22Rv1 (cell line): Measurements from ENCODE around the gene ADRM1.

Experiments
- H3K27ac ChIP-seq: fragments of 450-650 bp; 2 replicates; pipeline ENCODE4 v1.5.1; 2017
- ZFX ChIP-seq: fragments of 450-650 bp; IDR thresholded peaks from 2 replicates; pipeline ENCODE4 v1.6.1; 2017; ENCODE audit warnings: antibody characterized with exemption, borderline replicate concordance
- TF ChIP-seq, protein P1 (sequence below): fragments of 450-650 bp; IDR thresholded peaks from 2 replicates; pipeline ENCODE4 v1.5.1; 2017; ENCODE audit warnings: mild to moderate bottlenecking

Gene ADRM1

DNA sequence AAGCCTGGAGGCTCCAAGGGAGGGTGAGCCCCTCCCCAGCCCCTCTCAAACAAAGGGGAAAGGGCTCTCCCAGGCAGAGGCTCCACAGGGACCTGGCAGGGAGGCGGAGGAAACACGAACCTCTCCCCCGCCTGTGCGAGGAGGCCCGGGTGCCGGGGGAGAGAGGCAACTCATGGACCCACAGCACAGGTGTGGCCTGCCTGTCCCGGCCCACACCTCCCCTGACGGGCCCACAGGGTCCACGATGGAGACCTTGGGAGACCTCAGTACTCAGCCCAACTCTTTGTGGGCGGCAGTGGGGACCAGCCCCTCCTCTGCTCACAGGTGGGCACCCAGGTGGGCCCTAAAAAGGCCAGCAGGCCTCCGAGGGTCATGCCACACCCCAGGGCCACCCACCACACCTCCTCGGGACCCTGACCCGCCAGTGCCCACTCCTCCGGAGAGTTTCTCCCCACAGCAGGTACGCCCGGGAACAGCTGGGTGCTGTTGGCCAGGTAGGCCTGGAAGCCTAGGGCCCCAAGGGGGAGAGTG, 52.1 kb downstream of the ADRM1 start:
- TF ChIP-seq ZFX: no peak
- TF ChIP-seq, protein P1, sequence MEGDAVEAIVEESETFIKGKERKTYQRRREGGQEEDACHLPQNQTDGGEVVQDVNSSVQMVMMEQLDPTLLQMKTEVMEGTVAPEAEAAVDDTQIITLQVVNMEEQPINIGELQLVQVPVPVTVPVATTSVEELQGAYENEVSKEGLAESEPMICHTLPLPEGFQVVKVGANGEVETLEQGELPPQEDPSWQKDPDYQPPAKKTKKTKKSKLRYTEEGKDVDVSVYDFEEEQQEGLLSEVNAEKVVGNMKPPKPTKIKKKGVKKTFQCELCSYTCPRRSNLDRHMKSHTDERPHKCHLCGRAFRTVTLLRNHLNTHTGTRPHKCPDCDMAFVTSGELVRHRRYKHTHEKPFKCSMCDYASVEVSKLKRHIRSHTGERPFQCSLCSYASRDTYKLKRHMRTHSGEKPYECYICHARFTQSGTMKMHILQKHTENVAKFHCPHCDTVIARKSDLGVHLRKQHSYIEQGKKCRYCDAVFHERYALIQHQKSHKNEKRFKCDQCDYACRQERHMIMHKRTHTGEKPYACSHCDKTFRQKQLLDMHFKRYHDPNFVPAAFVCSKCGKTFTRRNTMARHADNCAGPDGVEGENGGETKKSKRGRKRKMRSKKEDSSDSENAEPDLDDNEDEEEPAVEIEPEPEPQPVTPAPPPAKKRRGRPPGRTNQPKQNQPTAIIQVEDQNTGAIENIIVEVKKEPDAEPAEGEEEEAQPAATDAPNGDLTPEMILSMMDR: no peak
- H3K27ac ChIP-seq: no peak overlapping the region

DNA sequence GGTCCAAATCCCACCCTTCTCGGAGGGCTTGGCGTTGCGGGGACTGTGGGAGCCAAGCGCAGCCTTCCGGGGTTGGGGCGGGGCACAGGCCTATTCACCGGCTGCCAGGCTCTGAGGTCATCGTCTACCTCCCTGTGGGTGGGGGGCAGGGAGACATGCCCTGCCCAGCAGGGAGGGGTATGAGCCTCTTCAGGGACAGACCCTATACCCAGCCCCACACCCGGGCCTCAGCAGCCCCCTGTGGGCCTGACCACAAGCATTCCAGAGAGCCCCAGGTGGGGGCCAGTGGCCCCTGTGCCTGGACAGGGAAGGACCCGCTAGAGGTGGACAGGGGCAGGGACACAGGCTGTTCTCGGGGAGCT, 52.7 kb downstream of the ADRM1 start:
- TF ChIP-seq, protein P1: no peak
- no peak for TF ChIP-seq ZFX
- H3K27ac ChIP-seq: no peak overlapping the region

DNA sequence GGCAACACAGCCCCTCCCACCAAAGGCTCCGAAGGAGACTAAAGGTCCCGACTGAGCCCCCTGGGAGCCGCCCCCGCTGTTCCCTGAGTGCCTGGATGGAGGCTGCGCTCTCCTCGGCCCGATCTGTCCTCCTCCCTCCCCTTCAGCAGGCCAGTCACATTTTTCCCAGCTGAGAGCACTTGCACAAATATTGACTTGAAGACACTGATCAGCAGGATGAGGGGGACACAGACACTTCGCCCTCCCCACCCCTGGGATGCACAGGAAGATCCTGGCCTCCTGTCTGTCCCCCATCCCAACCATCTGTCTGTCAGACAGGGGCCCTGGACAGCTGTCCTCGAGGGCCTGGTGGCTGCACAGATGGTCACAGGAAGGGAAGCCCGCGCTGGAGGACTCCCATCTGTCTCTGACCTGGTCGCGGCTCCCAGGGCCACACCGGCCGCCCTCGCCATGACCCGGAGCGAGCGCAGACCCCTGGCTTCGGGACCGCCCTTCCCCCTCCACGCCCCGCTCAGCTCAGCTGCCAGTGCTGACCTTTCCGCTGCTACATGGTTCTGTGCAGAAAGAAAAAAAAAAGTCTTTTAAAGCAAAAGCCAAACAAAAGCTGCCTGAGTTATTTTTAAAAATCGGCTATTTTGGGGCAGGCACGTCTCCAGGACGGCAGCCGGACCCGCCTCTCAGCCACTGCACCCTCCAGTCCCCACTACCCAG, 53.2 kb downstream of the ADRM1 start:
- no peak overlapping the region for H3K27ac ChIP-seq

DNA sequence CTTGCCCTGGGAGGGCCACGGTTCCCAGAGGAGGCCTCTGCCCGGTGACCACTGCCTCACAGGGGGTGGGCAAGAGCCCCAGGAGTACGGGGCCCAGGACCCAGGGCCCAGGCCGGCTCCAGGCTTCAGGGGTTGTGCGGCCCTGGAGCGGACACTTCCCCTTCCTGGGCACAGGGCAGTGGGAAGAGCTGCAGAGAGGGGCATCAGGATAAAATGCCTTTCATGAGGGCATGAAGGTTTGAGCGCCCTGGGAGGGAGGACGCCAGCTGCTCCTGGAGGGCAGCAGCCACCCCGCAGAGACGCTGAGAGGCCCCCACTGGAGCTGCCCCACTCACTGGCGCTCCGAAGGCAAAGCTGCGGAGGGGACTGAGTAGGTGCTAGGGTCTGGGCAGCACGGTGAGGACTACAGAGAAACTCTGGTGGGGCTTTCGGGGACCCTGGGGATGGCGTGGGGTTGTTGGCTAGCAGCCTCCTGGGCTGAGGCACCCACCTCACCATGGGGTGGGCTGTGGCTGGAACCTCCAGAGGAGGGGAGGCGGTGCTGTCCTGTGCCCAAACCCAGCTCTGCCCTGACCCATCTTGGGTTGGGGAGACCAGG, 53.9 kb downstream of the ADRM1 start:
- TF ChIP-seq ZFX: no peak
- TF ChIP-seq, protein P1: no peak
- no peak overlapping the region for H3K27ac ChIP-seq

More for the DNA sequence above, 53.2 kb downstream of the ADRM1 start:
- TF ChIP-seq, protein P1: no peak
- no peak for TF ChIP-seq ZFX

DNA sequence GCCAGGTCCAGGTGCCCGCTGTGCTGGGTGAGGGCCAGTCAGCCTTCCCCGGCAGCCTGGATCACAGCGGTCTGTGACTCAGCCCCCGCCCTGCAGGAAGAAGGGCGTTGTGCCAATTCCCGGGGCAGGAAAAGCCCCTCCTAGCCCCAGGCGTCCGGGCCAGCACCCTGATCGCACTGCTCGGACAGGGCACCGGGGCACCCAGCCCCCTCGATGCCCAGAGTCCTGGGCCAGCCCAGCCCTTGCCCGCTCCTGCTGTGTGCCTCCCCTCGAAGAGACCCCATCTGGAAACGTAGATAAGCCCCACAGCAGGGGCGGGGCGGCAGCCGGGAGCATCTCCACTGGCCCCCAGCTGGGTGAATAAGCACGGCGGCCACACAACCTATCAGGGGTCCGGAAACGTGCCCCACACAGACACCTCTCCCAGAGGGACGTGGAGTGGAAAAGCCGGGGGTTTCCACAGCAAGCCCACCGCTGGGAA, 54.4 kb downstream of the ADRM1 start:
- TF ChIP-seq, protein P1: no peak
- no peak for TF ChIP-seq ZFX
- H3K27ac ChIP-seq: no peak overlapping the region

DNA sequence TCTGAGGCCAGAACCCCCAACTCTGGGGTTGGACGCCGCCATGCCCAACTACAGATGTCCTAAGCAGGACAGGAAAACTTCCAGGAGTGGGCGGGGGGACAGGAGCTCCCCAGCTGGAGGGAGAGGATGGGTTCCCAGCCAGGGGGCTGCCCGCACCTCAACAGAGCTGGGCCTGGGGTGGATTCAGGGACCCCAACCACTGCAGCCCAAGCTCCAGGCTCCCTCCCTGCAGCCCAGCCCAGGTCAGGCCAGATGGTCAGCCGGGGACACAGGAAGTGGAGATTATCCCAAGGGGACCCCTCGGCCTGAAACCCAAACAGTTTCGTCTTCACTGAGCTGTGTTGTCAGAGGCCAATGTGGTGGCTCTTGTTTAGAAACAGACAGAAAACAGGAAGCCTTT, 54.9 kb downstream of the ADRM1 start:
- TF ChIP-seq, protein P1: no peak
- no peak for TF ChIP-seq ZFX
- no peak overlapping the region for H3K27ac ChIP-seq
